Memory B cell (primary cell): ENCODE measurements around the gene FAM180B.
"Not testable (repeated sequence)": the region's sequence is repeated elsewhere in the genome, so short reads cannot be mapped to it uniquely, and the experiment has no call there.

Experiments used
- ATAC-seq: fragments of 150-1000 bp; cut with Tn5 transposase; 2 replicates; pipeline ENCODE4 v1.10.0; 2021; ENCODE audit warnings: low read depth, mild to moderate bottlenecking, moderate library complexity
- DNase-seq, 2 donors: peaks; one replicate each; pipeline ENCODE4 v3.0.0; 2022; ENCODE audit warnings: low spot score in 2 of 2
- H3K27ac Mint-ChIP-seq: one replicate; pipeline ENCODE4 v1.8.0; 2022; ENCODE audit warnings: mild to moderate bottlenecking, moderate library complexity, mixed read lengths
- H3K27me3 Mint-ChIP-seq: one replicate; pipeline ENCODE4 v1.8.0; 2022; ENCODE audit warnings: mixed read lengths
- H3K36me3 Mint-ChIP-seq: one replicate; pipeline ENCODE4 v1.8.0; 2022; ENCODE audit warnings: mild to moderate bottlenecking, mixed read lengths
- H3K4me1 Mint-ChIP-seq: one replicate; pipeline ENCODE4 v1.8.0; 2022; ENCODE audit warnings: mixed read lengths
- H3K4me3 Mint-ChIP-seq: one replicate; pipeline ENCODE4 v1.8.0; 2022; ENCODE audit warnings: mild to moderate bottlenecking, moderate library complexity, mixed read lengths
- H3K9me3 Mint-ChIP-seq: one replicate; pipeline ENCODE4 v1.8.0; 2022; ENCODE audit warnings: mixed read lengths

FAM180B gene, protein sequence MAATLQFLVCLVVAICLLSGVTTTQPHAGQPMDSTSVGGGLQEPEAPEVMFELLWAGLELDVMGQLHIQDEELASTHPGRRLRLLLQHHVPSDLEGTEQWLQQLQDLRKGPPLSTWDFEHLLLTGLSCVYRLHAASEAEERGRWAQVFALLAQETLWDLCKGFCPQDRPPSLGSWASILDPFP

DNA sequence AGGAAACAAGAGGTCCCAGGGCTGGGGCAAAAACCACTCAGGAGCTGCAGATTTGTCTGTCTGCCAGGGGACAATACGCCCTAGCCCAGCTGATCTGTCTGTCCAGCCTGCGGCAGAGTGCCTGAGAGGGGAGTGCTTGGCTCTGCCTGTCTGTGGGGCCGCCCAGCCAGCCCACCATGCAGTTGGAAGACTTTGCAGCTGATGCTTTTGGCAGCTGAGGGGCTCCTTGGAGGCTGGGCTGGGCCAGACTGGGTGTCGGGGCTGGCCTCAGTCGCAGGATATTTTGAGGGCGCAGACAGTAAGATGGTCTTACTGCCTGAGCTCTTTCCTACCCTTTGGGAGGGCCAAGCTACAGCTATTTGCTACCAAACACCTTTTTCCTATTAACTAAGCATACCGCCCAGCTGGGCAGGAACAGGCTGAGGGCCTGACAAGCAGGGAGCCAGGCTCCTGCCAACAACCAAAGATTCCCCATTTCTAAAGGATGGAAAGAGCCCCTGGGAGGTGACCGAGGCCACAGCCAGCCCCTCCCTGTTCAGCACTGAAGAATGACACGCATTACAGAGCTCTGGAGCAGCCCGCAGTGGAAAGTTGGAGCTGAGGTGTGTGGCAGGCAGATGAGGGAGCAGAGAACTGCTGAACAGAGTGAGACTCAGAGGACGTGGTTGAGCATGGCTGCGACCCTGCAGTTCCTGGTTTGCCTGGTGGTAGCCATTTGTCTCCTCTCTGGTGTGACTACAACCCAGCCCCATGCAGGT lies at the start of gene FAM180B:
Gene FAM180B, plus strand, starts transcription at position 581 of the 758 bp plus-strand sequence. Its CDS starts 91 bp downstream, at position 672.
- no peak for DNase-seq
- no peak for ATAC-seq
- H3K4me1 Mint-ChIP-seq: no peaks in the 10 kb centered on the region
- peaks cover 14% of the 10 kb centered on the region for H3K36me3 Mint-ChIP-seq
- H3K27ac Mint-ChIP-seq: no peak within 1 kb of the TSS
- no peaks in the 10 kb centered on the region for H3K9me3 Mint-ChIP-seq
- no peaks in the 10 kb centered on the region for H3K27me3 Mint-ChIP-seq
- no peak within 1 kb of the TSS for H3K4me3 Mint-ChIP-seq

- H3K27me3 Mint-ChIP-seq: no peaks in the 10 kb centered on the region
Observed at GRCh38 chr11:47536915-47537314, 49.6 kb upstream of the FAM180B start.

DNA sequence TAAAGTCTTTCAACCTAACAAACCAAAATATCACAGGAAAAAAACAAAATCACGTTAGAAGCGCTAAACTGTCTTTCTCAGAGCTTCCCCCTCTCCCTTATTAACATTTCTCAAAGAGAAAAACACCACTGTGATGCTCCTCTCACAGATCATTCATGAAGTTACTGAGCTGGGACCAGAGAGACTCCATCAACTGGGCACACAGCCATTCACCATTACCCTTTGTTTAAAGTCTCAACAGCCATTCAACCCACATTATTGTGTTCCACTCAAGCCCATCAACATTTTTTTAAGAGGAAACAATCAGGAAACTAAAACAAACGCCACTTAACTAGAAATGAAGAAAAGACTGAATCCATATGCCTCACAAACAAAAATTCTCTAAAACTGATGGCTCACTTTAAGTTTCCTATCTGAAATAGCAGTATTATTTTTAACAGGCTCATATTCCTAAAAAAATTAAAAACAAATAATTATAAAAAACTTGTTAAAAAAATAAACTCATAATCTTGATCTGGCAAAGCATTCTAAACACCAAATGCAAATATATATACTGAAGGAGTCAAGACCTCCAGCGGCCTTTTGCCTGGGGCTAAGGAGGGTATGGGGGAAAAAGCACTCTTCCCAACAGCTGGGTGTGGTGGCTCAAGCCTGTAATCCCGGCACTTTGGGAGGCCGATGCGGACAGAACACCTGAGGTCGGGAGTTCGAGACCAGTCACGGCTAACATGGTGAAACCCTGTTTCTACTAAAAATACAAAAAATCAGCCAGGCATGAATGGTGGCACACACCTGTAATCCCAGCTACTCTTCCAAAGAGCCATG lies 47.5 kb upstream of the FAM180B start:
- Mint-ChIP-seq H3K4me3 (no peak overlapping the region), H3K27ac (peak overlapping the region; percentile 67), H3K4me1 (peaks cover 25% of the 10 kb centered on the region), H3K27me3 (no peaks in the 10 kb centered on the region), H3K36me3 (peaks cover 10% of the 10 kb centered on the region), H3K9me3 (peaks cover 1% of the 10 kb centered on the region)
- ATAC-seq (no peak), DNase-seq (no peak)

More at GRCh38 chr11:47536915-47537314, 49.6 kb upstream of the FAM180B start:
- H3K27ac Mint-ChIP-seq: no peak overlapping the region
- H3K9me3 Mint-ChIP-seq: peaks cover 1% of the 10 kb centered on the region
- H3K4me1 Mint-ChIP-seq: peaks cover 19% of the 10 kb centered on the region
- no peak for ATAC-seq
- no peak overlapping the region for H3K4me3 Mint-ChIP-seq
- H3K36me3 Mint-ChIP-seq: peaks cover 10% of the 10 kb centered on the region
- DNase-seq: no peak

GRCh38 chr11:47539681-47540039 lies 46.8 kb upstream of the FAM180B start:
- H3K4me3 Mint-ChIP-seq: no peak overlapping the region
- H3K27ac Mint-ChIP-seq: peak overlapping the region; percentile 8
- H3K4me1 Mint-ChIP-seq: peaks cover 30% of the 10 kb centered on the region
- H3K36me3 Mint-ChIP-seq: peaks cover 10% of the 10 kb centered on the region
- H3K9me3 Mint-ChIP-seq: peaks cover 1% of the 10 kb centered on the region
- H3K27me3 Mint-ChIP-seq: no peaks in the 10 kb centered on the region
- no peak for DNase-seq
- no peak for ATAC-seq

DNA sequence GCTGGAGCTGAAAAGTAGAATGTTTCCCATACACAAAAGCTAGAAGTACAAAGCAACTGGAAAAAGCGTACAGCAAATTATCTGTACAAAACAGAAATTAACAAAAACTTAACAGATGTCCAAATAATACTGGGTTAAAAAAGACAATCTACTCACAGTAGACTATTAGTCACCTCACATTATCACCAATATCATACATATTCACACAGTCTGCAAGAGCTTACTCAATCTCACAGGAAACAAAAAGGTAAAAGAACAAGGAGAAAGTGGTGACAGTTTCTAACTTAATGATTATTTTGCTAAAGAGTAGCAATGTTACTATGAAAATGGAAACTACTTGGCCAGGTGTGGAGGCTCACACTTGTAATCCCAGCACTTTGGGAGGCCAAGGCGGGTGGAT lies 45.4 kb upstream of the FAM180B start:
- DNase-seq: no peak
- H3K36me3 Mint-ChIP-seq: peaks cover 8% of the 10 kb centered on the region
- H3K27ac Mint-ChIP-seq: peak overlapping the region; percentile 62
- H3K27me3 Mint-ChIP-seq: no peaks in the 10 kb centered on the region
- H3K4me3 Mint-ChIP-seq: no peak overlapping the region
- H3K9me3 Mint-ChIP-seq: peaks cover 1% of the 10 kb centered on the region
- no peak for ATAC-seq
- H3K4me1 Mint-ChIP-seq: peaks cover 30% of the 10 kb centered on the region

DNA sequence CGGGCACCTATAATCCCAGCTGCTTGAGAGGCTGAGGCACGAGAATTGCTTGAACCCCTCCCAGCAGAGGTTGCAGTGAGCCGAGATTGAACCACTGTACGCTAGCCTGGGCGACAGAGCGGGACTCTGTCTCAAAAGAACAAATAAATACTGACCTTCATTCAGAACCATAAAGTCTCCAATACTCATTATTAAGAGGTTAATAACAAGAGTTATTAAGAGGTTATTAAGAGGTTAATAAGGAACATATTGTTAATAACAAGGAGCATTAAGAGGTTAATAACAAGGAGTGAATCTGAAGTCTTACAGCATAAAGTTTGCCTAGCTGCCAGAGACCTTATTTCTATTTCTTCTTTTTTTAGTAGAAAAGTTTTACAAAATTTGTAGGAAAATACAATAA lies 41.2 kb upstream of the FAM180B start:
- Mint-ChIP-seq H3K4me1 (peaks cover 28% of the 10 kb centered on the region), H3K27ac (no peak overlapping the region), H3K9me3 (no peaks in the 10 kb centered on the region), H3K4me3 (no peak overlapping the region), H3K36me3 (peaks cover 7% of the 10 kb centered on the region), H3K27me3 (no peaks in the 10 kb centered on the region)
- ATAC-seq: no peak
- DNase-seq: no peak

GRCh38 chr11:47546274-47546673 lies 40.2 kb upstream of the FAM180B start:
- H3K36me3 Mint-ChIP-seq: not testable (repeated sequence)

GRCh38 chr11:47550288-47551047 lies 36.0 kb upstream of the FAM180B start:
- no peaks in the 10 kb centered on the region for H3K27me3 Mint-ChIP-seq
- DNase-seq (no peak), ATAC-seq (peak; percentile 9)
- H3K4me1 Mint-ChIP-seq: peaks cover 25% of the 10 kb centered on the region
- peaks cover 5% of the 10 kb centered on the region for H3K36me3 Mint-ChIP-seq
- H3K27ac Mint-ChIP-seq: peak overlapping the region; percentile 97
- no peaks in the 10 kb centered on the region for H3K9me3 Mint-ChIP-seq
- peak overlapping the region; percentile 57 for H3K4me3 Mint-ChIP-seq

More at GRCh38 chr11:47546274-47546673, 40.2 kb upstream of the FAM180B start:
- not testable (repeated sequence) for H3K27ac Mint-ChIP-seq, ATAC-seq, H3K4me3 Mint-ChIP-seq, H3K27me3 Mint-ChIP-seq, H3K9me3 Mint-ChIP-seq, DNase-seq
- H3K4me1 Mint-ChIP-seq: peaks cover 23% of the 10 kb centered on the region

DNA sequence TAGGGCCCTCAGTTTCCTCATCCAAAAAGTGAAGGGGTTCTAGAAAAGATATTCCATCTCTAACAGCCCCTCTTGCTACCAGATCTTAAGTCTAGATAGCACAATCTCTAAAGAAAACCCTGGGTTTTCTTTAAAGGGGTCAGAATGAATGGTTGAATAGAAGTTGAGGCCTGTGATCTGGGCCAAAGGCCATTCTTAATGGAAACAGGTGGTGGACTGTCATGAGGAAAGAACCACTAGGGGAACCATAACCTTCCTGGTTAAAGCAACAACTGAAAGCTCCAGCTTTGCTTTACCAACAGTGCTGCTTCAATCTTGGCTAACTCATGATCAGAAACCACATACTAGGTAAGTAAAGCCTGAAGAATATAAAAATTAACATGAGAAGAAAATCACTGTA lies 35.4 kb upstream of the FAM180B start:
- ATAC-seq (no peak), DNase-seq (no peak)
- Mint-ChIP-seq H3K27me3 (no peaks in the 10 kb centered on the region), H3K36me3 (peaks cover 5% of the 10 kb centered on the region), H3K27ac (peak overlapping the region; percentile 97), H3K4me3 (peak overlapping the region; percentile 99), H3K4me1 (peaks cover 25% of the 10 kb centered on the region), H3K9me3 (no peaks in the 10 kb centered on the region)

DNA sequence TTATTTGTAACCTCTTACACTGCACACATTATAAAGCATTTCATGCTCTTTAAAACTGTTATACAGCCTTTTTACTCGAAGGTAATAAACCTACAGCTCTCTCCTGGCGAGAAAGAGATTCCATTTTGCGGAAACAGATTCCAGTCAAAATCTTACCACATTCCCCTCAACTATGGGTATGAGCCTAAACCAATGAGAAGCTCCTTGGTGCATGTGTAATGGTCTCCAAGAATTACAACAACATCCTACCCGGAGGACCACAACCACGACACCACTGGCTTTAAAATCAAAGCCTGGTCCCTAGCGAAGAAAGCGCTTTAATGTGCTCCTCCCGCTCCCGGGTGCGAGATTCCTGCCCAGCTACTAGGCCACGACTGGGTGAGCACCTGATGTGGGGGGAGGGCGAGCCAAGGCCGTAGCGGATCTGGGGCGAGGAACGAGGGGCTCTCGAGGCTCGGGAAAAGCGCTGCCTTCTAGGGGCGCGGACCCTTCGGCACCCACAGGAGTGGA lies 34.4 kb upstream of the FAM180B start:
- no peak for DNase-seq
- Mint-ChIP-seq H3K9me3 (no peaks in the 10 kb centered on the region), H3K27me3 (no peaks in the 10 kb centered on the region), H3K4me1 (peaks cover 24% of the 10 kb centered on the region), H3K4me3 (peak overlapping the region; percentile 99), H3K27ac (peak overlapping the region; percentile 97), H3K36me3 (peaks cover 4% of the 10 kb centered on the region)
- no peak for ATAC-seq

GRCh38 chr11:47552566-47553405 lies 33.7 kb upstream of the FAM180B start, which contains the start of gene CELF1:
CELF1 (minus strand) TSS chr11:47553132; CDS start chr11:47499523, 53,609 bp downstream.
- Mint-ChIP-seq H3K4me1 (peaks cover 23% of the 10 kb centered on the region), H3K36me3 (peaks cover 3% of the 10 kb centered on the region), H3K27ac (peak within 1 kb of the TSS; percentile 97), H3K9me3 (no peaks in the 10 kb centered on the region), H3K4me3 (peak within 1 kb of the TSS; percentile 99), H3K27me3 (no peaks in the 10 kb centered on the region)
- ATAC-seq (peak; percentile 92), DNase-seq (peak; percentile 89 to 90)

GRCh38 chr11:47553406-47553743 lies 33.1 kb upstream of the FAM180B start:
- Mint-ChIP-seq H3K4me3 (peak overlapping the region; percentile 99), H3K9me3 (no peaks in the 10 kb centered on the region), H3K4me1 (peaks cover 23% of the 10 kb centered on the region), H3K27me3 (no peaks in the 10 kb centered on the region), H3K27ac (peak overlapping the region; percentile 97), H3K36me3 (peaks cover 3% of the 10 kb centered on the region)
- ATAC-seq (peak; percentile 16), DNase-seq (no peak)

DNA sequence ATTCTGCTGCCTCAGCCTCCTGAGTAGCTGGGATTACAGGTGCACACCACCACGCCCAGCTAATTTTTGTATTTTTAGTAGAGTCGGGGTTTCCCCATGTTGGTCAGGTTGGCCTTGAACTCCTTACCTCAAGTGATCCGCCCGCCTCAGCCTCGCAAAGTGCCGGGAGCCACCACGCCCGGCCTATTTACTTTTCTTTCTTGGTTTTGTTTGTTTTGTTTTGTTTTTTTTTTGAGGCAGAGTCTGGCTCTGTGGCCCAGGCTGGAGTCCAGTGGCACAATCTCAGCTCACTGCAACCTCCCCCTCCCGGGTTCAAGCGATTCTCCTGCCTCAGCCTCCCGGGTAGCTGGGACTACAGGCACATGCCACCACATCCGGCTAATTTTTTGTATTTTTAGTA lies 29.5 kb upstream of the FAM180B start:
- not testable (repeated sequence) for H3K4me3 Mint-ChIP-seq, H3K36me3 Mint-ChIP-seq, H3K27me3 Mint-ChIP-seq, H3K9me3 Mint-ChIP-seq, DNase-seq, H3K27ac Mint-ChIP-seq, ATAC-seq
- peaks cover 11% of the 10 kb centered on the region for H3K4me1 Mint-ChIP-seq
